ENCODE data around the gene CALD1.

Gene CALD1

GRCh38 chr7:134764365-134764764 lies 15.1 kb upstream of the CALD1 start:
- Histone ChIP-seq H3K4me3 (ENCODE audit: low read depth, low read length) (no peak overlapping the region), H3K36me3 (ENCODE audit: control insufficient read depth, insufficient read depth, low read length) (no peaks in the 10 kb centered on the region), H3K27me3 (ENCODE audit: control insufficient read depth, insufficient read depth, low read length) (no peaks in the 10 kb centered on the region), H3K9ac (ENCODE audit: low read depth, low read length) (no peak overlapping the region), H3K27ac (ENCODE audit: low read depth, low read length) (no peak overlapping the region), H3K4me1 (ENCODE audit: control insufficient read depth, insufficient read depth, low read length) (no peaks in the 10 kb centered on the region), H3K9me3 (ENCODE audit: control insufficient read depth, insufficient read depth, low read length) (no peaks in the 10 kb centered on the region)

DNA sequence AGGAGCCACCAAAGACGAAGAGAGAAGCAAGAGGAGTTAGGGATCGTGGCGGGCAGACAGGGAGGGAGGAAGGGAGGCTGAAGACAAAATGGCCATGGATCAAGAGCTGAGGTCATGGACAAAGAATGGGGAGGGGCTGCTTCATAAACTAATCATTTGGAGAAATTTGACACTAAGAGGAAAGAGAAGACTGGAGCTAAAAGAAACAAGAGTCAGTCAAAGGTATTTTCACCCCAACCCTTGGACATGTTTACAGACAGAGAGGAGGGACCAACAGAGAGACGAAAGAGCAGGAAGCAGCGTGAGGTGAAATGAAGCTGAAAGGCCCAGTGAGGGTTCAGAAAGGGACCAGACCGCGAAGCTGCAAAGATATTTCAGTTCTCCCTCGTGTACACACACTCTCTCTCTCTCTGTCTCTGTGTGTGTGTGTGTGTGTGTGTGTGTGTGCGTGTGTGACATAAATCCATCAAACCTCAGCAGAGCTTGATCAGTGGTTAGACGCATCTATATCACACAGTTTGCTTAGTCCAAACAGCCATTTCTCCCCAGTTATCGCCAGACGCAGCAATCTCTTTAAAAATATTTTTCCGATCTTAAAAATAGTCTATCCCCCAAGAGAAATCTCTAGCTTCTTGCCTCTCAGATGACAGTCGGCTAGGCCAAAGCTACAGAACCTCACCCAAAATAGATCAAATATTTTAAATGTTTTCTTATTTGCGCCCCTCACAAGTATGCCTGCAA lies 12.5 kb upstream of the CALD1 start:
- Histone ChIP-seq H3K4me1 (ENCODE audit: control insufficient read depth, insufficient read depth, low read length) (peaks cover 2% of the 10 kb centered on the region; the same call in 1 of the 2 replicates), H3K4me3 (ENCODE audit: low read depth, low read length) (no peak overlapping the region), H3K9ac (ENCODE audit: low read depth, low read length) (no peak overlapping the region), H3K27ac (ENCODE audit: low read depth, low read length) (no peak overlapping the region), H3K36me3 (ENCODE audit: control insufficient read depth, insufficient read depth, low read length) (no peaks in the 10 kb centered on the region), H3K27me3 (ENCODE audit: control insufficient read depth, insufficient read depth, low read length) (no peaks in the 10 kb centered on the region), H3K9me3 (ENCODE audit: control insufficient read depth, insufficient read depth, low read length) (no peaks in the 10 kb centered on the region)

- H3K27me3 ChIP-seq (ENCODE audit: control insufficient read depth, insufficient read depth, low read length): no peaks in the 10 kb centered on the region
- peaks cover 2% of the 10 kb centered on the region; the same call in 1 of the 2 replicates for H3K4me1 ChIP-seq (ENCODE audit: control insufficient read depth, insufficient read depth, low read length)
- no peak overlapping the region for H3K4me3 ChIP-seq (ENCODE audit: low read depth, low read length)
- H3K9ac ChIP-seq (ENCODE audit: low read depth, low read length): no peak overlapping the region
- H3K27ac ChIP-seq (ENCODE audit: low read depth, low read length): no peak overlapping the region
- H3K9me3 ChIP-seq (ENCODE audit: control insufficient read depth, insufficient read depth, low read length): no peaks in the 10 kb centered on the region
- no peaks in the 10 kb centered on the region for H3K36me3 ChIP-seq (ENCODE audit: control insufficient read depth, insufficient read depth, low read length)
Observed at GRCh38 chr7:134767520-134768168, 11.8 kb upstream of the CALD1 start.

DNA sequence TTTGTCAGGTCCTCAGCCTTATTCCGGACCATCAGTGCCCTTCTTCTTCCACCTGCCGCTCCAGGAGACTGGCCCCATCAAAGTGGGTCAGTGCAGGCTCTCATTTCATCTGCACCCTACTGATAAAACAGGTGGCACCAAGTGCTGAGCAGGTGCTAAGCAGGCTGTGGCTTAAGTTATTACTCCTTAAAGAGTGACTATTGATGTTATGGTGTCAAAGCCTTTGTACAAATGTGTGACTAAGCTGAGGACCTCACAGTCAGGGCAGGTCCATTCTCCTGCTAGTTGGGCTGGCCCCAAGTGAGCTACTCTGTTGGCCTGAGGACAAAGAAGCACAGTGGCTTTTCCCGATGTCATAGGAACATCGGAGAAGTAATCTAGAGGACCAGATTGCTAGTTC lies 11.2 kb upstream of the CALD1 start:
- Histone ChIP-seq H3K27ac (ENCODE audit: low read depth, low read length) (no peak overlapping the region), H3K9me3 (ENCODE audit: control insufficient read depth, insufficient read depth, low read length) (no peaks in the 10 kb centered on the region), H3K9ac (ENCODE audit: low read depth, low read length) (no peak overlapping the region), H3K27me3 (ENCODE audit: control insufficient read depth, insufficient read depth, low read length) (no peaks in the 10 kb centered on the region), H3K36me3 (ENCODE audit: control insufficient read depth, insufficient read depth, low read length) (no peaks in the 10 kb centered on the region), H3K4me1 (ENCODE audit: control insufficient read depth, insufficient read depth, low read length) (peaks cover 2% of the 10 kb centered on the region; the same call in 1 of the 2 replicates), H3K4me3 (ENCODE audit: low read depth, low read length) (no peak overlapping the region)

- Histone ChIP-seq H3K27ac (ENCODE audit: low read depth, low read length) (no peak overlapping the region), H3K36me3 (ENCODE audit: control insufficient read depth, insufficient read depth, low read length) (no peaks in the 10 kb centered on the region), H3K27me3 (ENCODE audit: control insufficient read depth, insufficient read depth, low read length) (no peaks in the 10 kb centered on the region), H3K4me1 (ENCODE audit: control insufficient read depth, insufficient read depth, low read length) (peaks cover 2% of the 10 kb centered on the region; the same call in 1 of the 2 replicates), H3K9ac (ENCODE audit: low read depth, low read length) (no peak overlapping the region), H3K9me3 (ENCODE audit: control insufficient read depth, insufficient read depth, low read length) (no peaks in the 10 kb centered on the region), H3K4me3 (ENCODE audit: low read depth, low read length) (no peak overlapping the region)
Observed at GRCh38 chr7:134770676-134771075, 8.8 kb upstream of the CALD1 start.

DNA sequence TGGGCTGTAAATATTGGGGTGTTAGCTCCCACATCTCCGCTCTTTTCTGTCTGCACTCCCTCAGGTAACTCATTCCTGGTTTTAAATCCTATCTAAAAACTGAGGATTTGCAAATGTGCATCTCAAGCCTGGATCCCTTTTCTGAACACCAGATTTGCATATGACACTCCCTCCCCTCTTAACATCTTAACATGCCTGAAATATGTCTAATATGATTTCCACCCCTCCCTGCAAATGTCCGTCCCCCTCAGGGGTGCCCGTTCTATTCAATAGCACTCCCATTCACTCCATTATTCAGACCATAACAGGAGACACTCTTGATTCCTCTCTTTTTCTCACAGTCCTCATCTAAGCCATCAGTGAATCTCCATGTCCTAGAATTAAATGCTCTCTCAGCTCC lies 8.3 kb upstream of the CALD1 start:
- H3K4me3 ChIP-seq (ENCODE audit: low read depth, low read length): no peak overlapping the region
- peaks cover 2% of the 10 kb centered on the region; the same call in 1 of the 2 replicates for H3K4me1 ChIP-seq (ENCODE audit: control insufficient read depth, insufficient read depth, low read length)
- no peaks in the 10 kb centered on the region for H3K36me3 ChIP-seq (ENCODE audit: control insufficient read depth, insufficient read depth, low read length)
- no peak overlapping the region for H3K9ac ChIP-seq (ENCODE audit: low read depth, low read length)
- H3K9me3 ChIP-seq (ENCODE audit: control insufficient read depth, insufficient read depth, low read length): no peaks in the 10 kb centered on the region
- H3K27ac ChIP-seq (ENCODE audit: low read depth, low read length): no peak overlapping the region
- H3K27me3 ChIP-seq (ENCODE audit: control insufficient read depth, insufficient read depth, low read length): no peaks in the 10 kb centered on the region

DNA sequence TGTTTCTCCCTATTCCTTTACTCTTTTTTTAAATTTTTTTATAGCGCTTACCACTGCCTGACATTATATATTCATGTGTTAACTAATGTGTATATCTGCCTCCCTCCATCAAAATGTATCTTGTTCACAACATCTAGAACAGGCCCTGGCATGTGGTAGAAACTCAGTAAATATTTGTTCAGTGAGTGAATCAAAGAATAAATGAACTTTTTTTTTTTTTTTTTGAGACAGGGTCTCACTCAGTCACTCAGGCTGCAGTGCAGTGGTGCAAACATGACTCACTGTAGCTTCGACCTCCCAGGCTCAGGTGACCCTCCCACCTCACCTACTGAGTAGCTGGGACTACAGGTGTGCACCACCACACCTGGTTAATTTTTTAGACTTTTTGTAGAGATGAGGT lies 7.5 kb upstream of the CALD1 start:
- Histone ChIP-seq H3K9me3 (ENCODE audit: control insufficient read depth, insufficient read depth, low read length) (no peaks in the 10 kb centered on the region), H3K36me3 (ENCODE audit: control insufficient read depth, insufficient read depth, low read length) (no peaks in the 10 kb centered on the region), H3K4me1 (ENCODE audit: control insufficient read depth, insufficient read depth, low read length) (peaks cover 2% of the 10 kb centered on the region; the same call in 1 of the 2 replicates), H3K9ac (ENCODE audit: low read depth, low read length) (no peak overlapping the region), H3K27ac (ENCODE audit: low read depth, low read length) (no peak overlapping the region), H3K27me3 (ENCODE audit: control insufficient read depth, insufficient read depth, low read length) (no peaks in the 10 kb centered on the region), H3K4me3 (ENCODE audit: low read depth, low read length) (no peak overlapping the region)

DNA sequence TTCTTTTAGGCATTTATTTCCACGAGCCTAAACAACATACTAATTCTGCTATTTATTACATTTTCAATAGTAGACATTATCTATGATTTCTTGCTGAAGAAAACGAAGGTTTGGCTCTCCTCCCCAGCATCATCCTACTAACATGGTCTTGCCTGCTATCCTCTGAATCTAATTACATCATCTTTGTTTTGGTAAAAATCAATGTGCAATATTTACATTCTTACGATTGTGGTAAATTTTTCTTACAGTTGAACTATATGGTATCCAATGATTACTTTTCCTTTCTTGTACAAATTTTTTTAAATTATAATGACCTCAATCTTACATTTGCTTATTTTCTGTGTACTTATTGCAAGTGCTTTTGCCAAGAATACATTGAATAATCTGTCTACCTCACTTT lies 7.0 kb upstream of the CALD1 start:
- H3K27ac ChIP-seq (ENCODE audit: low read depth, low read length): no peak overlapping the region

GRCh38 chr7:134773164-134773563 lies 6.3 kb upstream of the CALD1 start:
- H3K9ac ChIP-seq (ENCODE audit: low read depth, low read length): no peak overlapping the region
- no peak overlapping the region for H3K4me3 ChIP-seq (ENCODE audit: low read depth, low read length)
- no peaks in the 10 kb centered on the region for H3K9me3 ChIP-seq (ENCODE audit: control insufficient read depth, insufficient read depth, low read length)
- no peak overlapping the region for H3K27ac ChIP-seq (ENCODE audit: low read depth, low read length)
- H3K27me3 ChIP-seq (ENCODE audit: control insufficient read depth, insufficient read depth, low read length): no peaks in the 10 kb centered on the region
- no peaks in the 10 kb centered on the region for H3K36me3 ChIP-seq (ENCODE audit: control insufficient read depth, insufficient read depth, low read length)
- peaks cover 11% of the 10 kb centered on the region for H3K4me1 ChIP-seq (ENCODE audit: control insufficient read depth, insufficient read depth, low read length)

More for the DNA sequence above, 7.0 kb upstream of the CALD1 start:
- Histone ChIP-seq H3K9me3 (ENCODE audit: control insufficient read depth, insufficient read depth, low read length) (no peaks in the 10 kb centered on the region), H3K27me3 (ENCODE audit: control insufficient read depth, insufficient read depth, low read length) (no peaks in the 10 kb centered on the region), H3K4me3 (ENCODE audit: low read depth, low read length) (no peak overlapping the region), H3K9ac (ENCODE audit: low read depth, low read length) (no peak overlapping the region), H3K36me3 (ENCODE audit: control insufficient read depth, insufficient read depth, low read length) (no peaks in the 10 kb centered on the region), H3K4me1 (ENCODE audit: control insufficient read depth, insufficient read depth, low read length) (peaks cover 3% of the 10 kb centered on the region; the same call in 1 of the 2 replicates)

- no peak overlapping the region for H3K9ac ChIP-seq (ENCODE audit: low read depth, low read length)
- no peak overlapping the region for H3K4me3 ChIP-seq (ENCODE audit: low read depth, low read length)
- H3K27ac ChIP-seq (ENCODE audit: low read depth, low read length): no peak overlapping the region
- H3K4me1 ChIP-seq (ENCODE audit: control insufficient read depth, insufficient read depth, low read length): peaks cover 21% of the 10 kb centered on the region
- no peaks in the 10 kb centered on the region for H3K36me3 ChIP-seq (ENCODE audit: control insufficient read depth, insufficient read depth, low read length)
- no peaks in the 10 kb centered on the region for H3K27me3 ChIP-seq (ENCODE audit: control insufficient read depth, insufficient read depth, low read length)
- H3K9me3 ChIP-seq (ENCODE audit: control insufficient read depth, insufficient read depth, low read length): no peaks in the 10 kb centered on the region
Observed at GRCh38 chr7:134774119-134774518, 5.3 kb upstream of the CALD1 start.

DNA sequence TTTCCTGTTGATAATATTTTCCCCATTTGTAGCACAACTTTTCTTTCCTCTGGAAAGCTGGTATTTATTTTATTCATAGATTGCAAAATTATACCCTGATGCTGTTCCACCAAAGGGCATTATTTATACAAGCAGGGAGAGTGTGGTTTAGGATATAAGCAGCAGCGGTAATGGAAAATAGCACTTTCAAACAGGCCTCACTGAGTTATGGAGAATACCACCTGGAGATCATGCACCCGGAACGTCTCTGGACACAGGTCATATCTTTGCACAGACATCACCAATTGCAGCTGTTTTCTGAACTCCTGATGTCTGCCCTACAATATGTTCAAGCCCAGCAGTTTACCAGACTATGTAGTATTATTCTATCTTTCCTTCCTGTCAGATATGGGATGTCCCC lies 2.0 kb upstream of the CALD1 start:
- Histone ChIP-seq H3K27me3 (ENCODE audit: control insufficient read depth, insufficient read depth, low read length) (no peaks in the 10 kb centered on the region), H3K4me3 (ENCODE audit: low read depth, low read length) (no peak overlapping the region), H3K4me1 (ENCODE audit: control insufficient read depth, insufficient read depth, low read length) (peaks cover 31% of the 10 kb centered on the region), H3K9ac (ENCODE audit: low read depth, low read length) (peak overlapping the region; percentile 10; the same call in 1 of the 2 replicates), H3K36me3 (ENCODE audit: control insufficient read depth, insufficient read depth, low read length) (0 out of 2 replicates have a peak, but pooled peaks cover 2% of the 10 kb centered on the region), H3K27ac (ENCODE audit: low read depth, low read length) (peak overlapping the region; percentile 98), H3K9me3 (ENCODE audit: control insufficient read depth, insufficient read depth, low read length) (no peaks in the 10 kb centered on the region)
